Right cardiac atrium (tissue), 5 donors: ENCODE data around the gene KIR2DL1. TPM values are rescaled to one million over a fixed set of nuclear protein-coding genes. Genes with fewer than 3 reads are reported as not detected.
"Not testable (repeated sequence)": the region's sequence is repeated elsewhere in the genome, so short reads cannot be mapped to it uniquely, and the experiment has no call there.

ENCODE experiments used
- ATAC-seq, 2 donors: fragments of 200-7000 bp; cut with Tn5 transposase; one replicate each; pipeline versions ENCODE4 v1.8.0 to v1.9.1; 2020; ENCODE audit warnings: moderate library complexity in 2 of 2, mild to moderate bottlenecking in 1 of 2
- DNase-seq, 3 donors: peaks; one replicate each; pipeline ENCODE4 v3.0.0-alpha.2; 2020
- H3K27ac ChIP-seq: one replicate; pipeline ENCODE4 v1.5.1; 2013; ENCODE audit warnings: mild to moderate bottlenecking, low read length, control low read depth, moderate library complexity
- H3K27me3 ChIP-seq: one replicate; pipeline ENCODE4 v1.6.1; 2013; ENCODE audit not compliant: control insufficient read depth, insufficient read depth
- H3K4me1 ChIP-seq: one replicate; pipeline ENCODE4 v1.6.1; 2013; ENCODE audit warnings: low read length; ENCODE audit not compliant: control insufficient read depth, insufficient read depth
- H3K4me3 ChIP-seq: one replicate; pipeline ENCODE4 v1.5.1; 2013; ENCODE audit warnings: low read length, control low read depth
- H3K9me3 ChIP-seq: one replicate; pipeline ENCODE4 v1.6.1; 2013; ENCODE audit warnings: low read length; ENCODE audit not compliant: control insufficient read depth
- WGBS: extraction: QIAGEN DNeasy Blood & Tissue Kit; methylation state at CpG from one replicate; pipeline ENCODE4 v1.1.7; 2013; 5-methylcytosine and 5-hydroxymethylcytosine counted together
- intact Hi-C, 4 donors: fragments of 100-400 bp; cut with DNase I; formaldehyde crosslinking; loops; one replicate each; pipeline versions ENCODE4 v1.11.0 to v1.14.0; 2022 to 2023
- long read RNA-seq, 4 donors: library from polyadenylated mRNA; unstranded; transcript quantifications; one replicate each; pipeline ENCODE4 v2.0.0, GENCODE V29; 2020 to 2021
- polyA plus RNA-seq: library from polyadenylated mRNA; stranded (reverse); fragments of 200-250 nt; gene quantifications from one replicate; pipeline ENCODE4 v1.2.3, GENCODE V29; 2013
- total RNA-seq, 4 donors: library from RNA; stranded (reverse); fragmentation: NEBNext Ultra II Directional; extraction: Animal tissue kit (Norgen Biotek cat#: 25700); gene quantifications; one replicate each; pipeline ENCODE4 v1.2.1, GENCODE V29; 2021
- donor health status: healthy with polysubstance abuse.
- donor health status: DM: no; HTN: yes; CAD: no.
- donor health status: DM: no; HTN: no; CAD: no.
- donor health status: DM: no; HTN: yes; CAD: no; lungs with severe emphysema.
- donor health status: DM: yes; HTN: yes; CAD: no.

Gene KIR2DL1
- total RNA-seq (not detected), polyA plus RNA-seq (0.11 TPM)
- long read RNA-seq, donor 1: 0 reads
- long read RNA-seq, donor 2: 0 reads
- long read RNA-seq, donor 3: 0 reads
- long read RNA-seq, donor 4: 0 reads

- H3K4me3 ChIP-seq, intact Hi-C loops, H3K9me3 ChIP-seq, DNase-seq, ATAC-seq, H3K4me1 ChIP-seq, H3K27me3 ChIP-seq, H3K27ac ChIP-seq: not testable (repeated sequence)
- 92% methylated on average over 15 of the region's 15 CpGs for WGBS
Observed at GRCh38 chr19:54769646-54770045, at the start of gene KIR2DL1. KIR2DL1 (plus strand) TSS chr19:54769793; CDS start chr19:54769851, 58 bp downstream.

GRCh38 chr19:54724142-54724541 lies 45.5 kb upstream of the KIR2DL1 start, which contains the start of gene KIR3DL3:
KIR3DL3 (plus strand) TSS chr19:54724442; CDS start chr19:54724497, 55 bp downstream.
- Histone ChIP-seq H3K27me3 (no peaks in the 10 kb centered on the region), H3K4me1 (no peaks in the 10 kb centered on the region), H3K27ac (no peak within 1 kb of the TSS), H3K4me3 (no peak within 1 kb of the TSS), H3K9me3 (no peaks in the 10 kb centered on the region)
- 87% methylated on average over 9 of the region's 9 CpGs for WGBS
- ATAC-seq (no peak), DNase-seq (no peak)
- intact Hi-C loops: no loop called here

GRCh38 chr19:54724644-54725043 lies 44.9 kb upstream of the KIR2DL1 start:
- Histone ChIP-seq H3K27ac (no peak overlapping the region), H3K4me3 (no peak overlapping the region), H3K27me3 (no peaks in the 10 kb centered on the region), H3K9me3 (no peaks in the 10 kb centered on the region), H3K4me1 (no peaks in the 10 kb centered on the region)
- 52% methylated on average over 3 of the region's 3 CpGs for WGBS
- no peak for ATAC-seq
- no peak for DNase-seq
- intact Hi-C loops: no loop called here

- no peaks in the 10 kb centered on the region for H3K27me3 ChIP-seq
- intact Hi-C loops: no loop called here
- no peaks in the 10 kb centered on the region for H3K9me3 ChIP-seq
- no peak for ATAC-seq
- no peak for DNase-seq
- 78% methylated on average over 7 of the region's 7 CpGs for WGBS
- H3K27ac ChIP-seq: no peak overlapping the region
- H3K4me3 ChIP-seq: no peak overlapping the region
- no peaks in the 10 kb centered on the region for H3K4me1 ChIP-seq
Observed at GRCh38 chr19:54725321-54725720, 44.3 kb upstream of the KIR2DL1 start.

GRCh38 chr19:54727562-54727961 lies 42.0 kb upstream of the KIR2DL1 start:
- WGBS: 66% methylated on average over 10 of the region's 10 CpGs
- Histone ChIP-seq H3K27ac (no peak overlapping the region), H3K9me3 (no peaks in the 10 kb centered on the region), H3K4me1 (no peaks in the 10 kb centered on the region), H3K4me3 (no peak overlapping the region), H3K27me3 (no peaks in the 10 kb centered on the region)
- ATAC-seq (no peak), DNase-seq (no peak)
- intact Hi-C loops: no loop called here

- DNase-seq (no peak), ATAC-seq (no peak)
- Histone ChIP-seq H3K9me3 (no peaks in the 10 kb centered on the region), H3K4me1 (no peaks in the 10 kb centered on the region), H3K4me3 (no peak overlapping the region), H3K27ac (no peak overlapping the region), H3K27me3 (no peaks in the 10 kb centered on the region)
- intact Hi-C loops: no loop called here
- WGBS: 46% methylated on average over 3 of the region's 3 CpGs
Observed at GRCh38 chr19:54728167-54728566, 41.4 kb upstream of the KIR2DL1 start.

GRCh38 chr19:54729416-54730188 lies 40.0 kb upstream of the KIR2DL1 start:
- 69% methylated on average over 15 of the region's 15 CpGs for WGBS
- no peak for DNase-seq
- Histone ChIP-seq H3K4me3 (no peak overlapping the region), H3K27ac (no peak overlapping the region), H3K27me3 (no peaks in the 10 kb centered on the region), H3K4me1 (no peaks in the 10 kb centered on the region), H3K9me3 (no peaks in the 10 kb centered on the region)
- intact Hi-C loops: no loop called here
- no peak for ATAC-seq

GRCh38 chr19:54731191-54731590 lies 38.4 kb upstream of the KIR2DL1 start:
- intact Hi-C loops: no loop called here
- ATAC-seq (no peak), DNase-seq (no peak)
- 50% methylated on average over 8 of the region's 8 CpGs for WGBS
- no peak overlapping the region for H3K27ac ChIP-seq
- H3K4me3 ChIP-seq: no peak overlapping the region
- no peaks in the 10 kb centered on the region for H3K9me3 ChIP-seq
- H3K4me1 ChIP-seq: no peaks in the 10 kb centered on the region
- H3K27me3 ChIP-seq: no peaks in the 10 kb centered on the region

GRCh38 chr19:54738306-54738705 lies 31.3 kb upstream of the KIR2DL1 start, which contains the start of gene KIR2DL3:
KIR2DL3 (plus strand) TSS chr19:54738513; CDS start chr19:54738546, 33 bp downstream.
- not testable (repeated sequence) for H3K4me3 ChIP-seq, ATAC-seq, H3K27me3 ChIP-seq, H3K9me3 ChIP-seq, H3K4me1 ChIP-seq, H3K27ac ChIP-seq, DNase-seq
- intact Hi-C loops: loop anchor here in 2 of 4 donors (5.0 kb wide), 1 partner anchor 109 kb away; no protein-coding TSS in a partner anchor
- 89% methylated on average over 16 of the region's 16 CpGs for WGBS

- Histone ChIP-seq H3K4me1 (no peaks in the 10 kb centered on the region), H3K9me3 (no peaks in the 10 kb centered on the region), H3K27me3 (no peaks in the 10 kb centered on the region), H3K4me3 (no peak overlapping the region), H3K27ac (no peak overlapping the region)
- DNase-seq: no peak
- WGBS: 79% methylated on average over 1 of the region's 1 CpG
- ATAC-seq: no peak
- intact Hi-C loops: loop anchor here in 2 of 4 donors (5.0 kb wide), 1 partner anchor 109 kb away; no protein-coding TSS in a partner anchor
Observed at GRCh38 chr19:54738715-54739114, 30.9 kb upstream of the KIR2DL1 start.
